Lower leg skin (tissue), 3 donors: ENCODE results near the gene FCGBP.
"Not testable (repeated sequence)": the region's sequence is repeated elsewhere in the genome, so short reads cannot be mapped to it uniquely, and the experiment has no call there.

Experiments
- POLR2A ChIP-seq, 2 donors: fragments of 450-650 bp; IDR thresholded peaks; one replicate each; pipeline ENCODE4 v1.6.1; 2016 to 2017; ENCODE audit warnings: antibody characterized with exemption in 2 of 2, mild to moderate bottlenecking in 1 of 2, moderate library complexity in 1 of 2
- TF ChIP-seq, protein P1 (sequence below), 3 donors: fragments of 450-650 bp; IDR thresholded peaks; one replicate each; pipeline ENCODE4 v1.5.1; 2016; ENCODE audit warnings: antibody characterized with exemption in 3 of 3, mild to moderate bottlenecking in 3 of 3, moderate library complexity in 2 of 3

GRCh38 chr19:39902326-39902725, 32.1 kb downstream of the FCGBP start:
- TF ChIP-seq, protein P1, sequence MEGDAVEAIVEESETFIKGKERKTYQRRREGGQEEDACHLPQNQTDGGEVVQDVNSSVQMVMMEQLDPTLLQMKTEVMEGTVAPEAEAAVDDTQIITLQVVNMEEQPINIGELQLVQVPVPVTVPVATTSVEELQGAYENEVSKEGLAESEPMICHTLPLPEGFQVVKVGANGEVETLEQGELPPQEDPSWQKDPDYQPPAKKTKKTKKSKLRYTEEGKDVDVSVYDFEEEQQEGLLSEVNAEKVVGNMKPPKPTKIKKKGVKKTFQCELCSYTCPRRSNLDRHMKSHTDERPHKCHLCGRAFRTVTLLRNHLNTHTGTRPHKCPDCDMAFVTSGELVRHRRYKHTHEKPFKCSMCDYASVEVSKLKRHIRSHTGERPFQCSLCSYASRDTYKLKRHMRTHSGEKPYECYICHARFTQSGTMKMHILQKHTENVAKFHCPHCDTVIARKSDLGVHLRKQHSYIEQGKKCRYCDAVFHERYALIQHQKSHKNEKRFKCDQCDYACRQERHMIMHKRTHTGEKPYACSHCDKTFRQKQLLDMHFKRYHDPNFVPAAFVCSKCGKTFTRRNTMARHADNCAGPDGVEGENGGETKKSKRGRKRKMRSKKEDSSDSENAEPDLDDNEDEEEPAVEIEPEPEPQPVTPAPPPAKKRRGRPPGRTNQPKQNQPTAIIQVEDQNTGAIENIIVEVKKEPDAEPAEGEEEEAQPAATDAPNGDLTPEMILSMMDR (IDR thresholded peaks at IDR 0.05) = not testable (repeated sequence)
- not testable (repeated sequence) for TF ChIP-seq POLR2A (IDR thresholded peaks at IDR 0.05)
